Suprapubic skin (tissue), 4 donors: ENCODE measurements around the gene ZNF541. TPM values are rescaled to one million over a fixed set of nuclear protein-coding genes. Genes with fewer than 3 reads are reported as not detected.

Experiments
- DNase-seq, 2 donors: peaks; one replicate each; pipeline ENCODE4 v3.0.0-alpha.2; 2019; ENCODE audit warnings: low spot score in 2 of 2
- H3K27ac ChIP-seq: fragments of 200-600 bp; sonication (generic); one replicate; pipeline ENCODE4 v1.5.1; 2019
- H3K27me3 ChIP-seq: fragments of 200-600 bp; sonication (generic); one replicate; pipeline ENCODE4 v1.5.1; 2019
- H3K36me3 ChIP-seq: fragments of 200-600 bp; sonication (generic); one replicate; pipeline ENCODE4 v1.5.1; 2019
- H3K4me1 ChIP-seq: fragments of 200-600 bp; sonication (generic); one replicate; pipeline ENCODE4 v1.5.1; 2019
- H3K4me3 ChIP-seq: fragments of 200-600 bp; sonication (generic); one replicate; pipeline ENCODE4 v1.5.1; 2019; ENCODE audit warnings: mild to moderate bottlenecking
- H3K9me3 ChIP-seq: fragments of 200-600 bp; sonication (generic); one replicate; pipeline ENCODE4 v1.5.1; 2019
- EP300 ChIP-seq: sonication (generic); formaldehyde crosslinking; IDR thresholded peaks from one replicate; pipeline ENCODE4 v1.6.1; 2017; ENCODE audit warnings: antibody characterized with exemption
- POLR2A ChIP-seq, 2 donors: fragments of 450-650 bp; IDR thresholded peaks; one replicate each; pipeline ENCODE4 v1.6.1; 2017; ENCODE audit warnings: antibody characterized with exemption in 2 of 2, mild to moderate bottlenecking in 2 of 2, moderate library complexity in 2 of 2
- POLR2AphosphoS5 ChIP-seq, 3 donors: sonication (generic); formaldehyde crosslinking; IDR thresholded peaks; one replicate each; pipeline ENCODE4 v1.6.1; 2017; ENCODE audit warnings: antibody characterized with exemption in 3 of 3
- WGBS: methylation state at CpG from one replicate; pipeline ENCODE4 v1.1.5; 2018; 5-methylcytosine and 5-hydroxymethylcytosine counted together
- total RNA-seq, 4 donors: library from RNA; depleted of rRNA; stranded (reverse); fragments of >200 nt; gene quantifications; one replicate each; pipeline ENCODE4 v1.1.0, GENCODE V29; 2016
- TF ChIP-seq, protein P1 (sequence below), 2 donors: fragments of 200-600 bp in 1 of 2; fragments of 450-650 bp in 1 of 2; sonication (generic) in 1 of 2; IDR thresholded peaks; one replicate each; pipeline ENCODE4 v1.5.1; 2016 to 2019; ENCODE audit warnings: antibody characterized with exemption in 2 of 2, mild to moderate bottlenecking in 1 of 2, moderate library complexity in 1 of 2

The ZNF541 gene
- total RNA-seq, 4 donors from 2014 or later, result 0.49 to 0.80 (median 0.51) TPM; not detected in 1

DNA sequence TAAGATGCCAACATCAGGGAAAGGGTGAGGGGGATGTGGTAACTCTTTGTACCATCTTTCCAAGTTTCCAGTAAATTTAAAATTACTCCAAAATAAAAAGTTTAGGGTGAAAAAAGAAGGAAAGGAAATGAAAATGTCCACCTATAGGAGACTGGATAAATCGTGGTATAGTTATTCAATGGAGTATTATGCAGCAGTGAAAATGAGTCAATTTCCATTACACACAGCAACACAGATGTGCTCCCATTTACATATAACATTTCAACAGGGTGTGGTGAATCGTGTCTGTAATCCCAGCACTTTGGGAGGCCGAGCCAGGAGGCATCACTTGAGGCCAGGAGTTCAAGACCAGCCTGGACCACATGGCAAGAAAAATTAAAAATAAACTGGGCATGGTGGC, 7.4 kb upstream of the ZNF541 start:
- no peaks in the 10 kb centered on the region for H3K9me3 ChIP-seq
- DNase-seq, result no peak
- H3K36me3 ChIP-seq, result no peaks in the 10 kb centered on the region
- no peak overlapping the region for H3K4me3 ChIP-seq
- peaks cover 26% of the 10 kb centered on the region for H3K4me1 ChIP-seq
- no peak overlapping the region for H3K27ac ChIP-seq
- no peaks in the 10 kb centered on the region for H3K27me3 ChIP-seq
- TF ChIP-seq POLR2A (IDR thresholded peaks at IDR 0.05), result no peak
- 84% methylated on average over 3 of the region's 3 CpGs for WGBS

DNA sequence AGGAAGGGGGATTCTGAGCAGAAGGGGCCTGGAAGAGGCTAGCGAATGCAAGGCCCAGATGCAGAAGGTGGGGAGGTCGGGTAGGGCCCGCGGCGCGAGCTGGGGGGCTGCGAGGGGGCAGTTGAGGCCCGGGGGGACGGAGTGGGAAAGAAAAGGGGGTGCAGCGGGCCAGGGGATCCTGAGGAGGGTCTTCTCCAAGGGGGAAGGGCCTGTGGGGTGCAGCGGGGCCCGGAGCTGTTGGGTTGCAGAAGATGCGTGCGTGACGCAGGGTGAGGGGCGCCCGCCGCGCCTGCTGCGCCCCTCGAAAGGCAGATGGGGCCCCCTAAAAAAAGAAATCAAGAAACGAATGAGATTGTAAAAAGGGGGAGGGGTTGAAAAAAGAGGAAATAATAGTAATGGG, 313 bp downstream of the ZNF541 start:
- peak overlapping the region; percentile 44 for H3K4me3 ChIP-seq
- WGBS, result 78% methylated on average over 22 of the region's 22 CpGs

DNA sequence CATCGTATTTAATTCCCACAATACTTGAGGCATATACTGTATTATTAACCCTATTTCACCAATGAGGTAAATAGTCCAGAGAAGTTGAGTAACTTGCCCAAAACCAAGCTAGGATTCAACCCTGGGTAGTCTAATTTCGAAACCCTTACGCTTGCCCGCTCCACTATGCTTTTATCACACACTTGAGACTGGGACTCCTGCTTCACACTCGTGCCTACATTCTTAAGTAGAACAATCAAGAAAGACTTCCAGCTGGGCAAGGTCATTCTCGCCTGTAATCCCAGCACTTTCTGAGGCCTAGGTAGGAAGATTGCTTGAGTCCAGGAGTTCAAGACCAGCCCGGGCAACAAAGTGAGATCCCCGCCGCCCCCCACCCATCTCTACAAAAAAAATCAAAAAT, 3.6 kb downstream of the ZNF541 start:
- TF ChIP-seq, protein P1, sequence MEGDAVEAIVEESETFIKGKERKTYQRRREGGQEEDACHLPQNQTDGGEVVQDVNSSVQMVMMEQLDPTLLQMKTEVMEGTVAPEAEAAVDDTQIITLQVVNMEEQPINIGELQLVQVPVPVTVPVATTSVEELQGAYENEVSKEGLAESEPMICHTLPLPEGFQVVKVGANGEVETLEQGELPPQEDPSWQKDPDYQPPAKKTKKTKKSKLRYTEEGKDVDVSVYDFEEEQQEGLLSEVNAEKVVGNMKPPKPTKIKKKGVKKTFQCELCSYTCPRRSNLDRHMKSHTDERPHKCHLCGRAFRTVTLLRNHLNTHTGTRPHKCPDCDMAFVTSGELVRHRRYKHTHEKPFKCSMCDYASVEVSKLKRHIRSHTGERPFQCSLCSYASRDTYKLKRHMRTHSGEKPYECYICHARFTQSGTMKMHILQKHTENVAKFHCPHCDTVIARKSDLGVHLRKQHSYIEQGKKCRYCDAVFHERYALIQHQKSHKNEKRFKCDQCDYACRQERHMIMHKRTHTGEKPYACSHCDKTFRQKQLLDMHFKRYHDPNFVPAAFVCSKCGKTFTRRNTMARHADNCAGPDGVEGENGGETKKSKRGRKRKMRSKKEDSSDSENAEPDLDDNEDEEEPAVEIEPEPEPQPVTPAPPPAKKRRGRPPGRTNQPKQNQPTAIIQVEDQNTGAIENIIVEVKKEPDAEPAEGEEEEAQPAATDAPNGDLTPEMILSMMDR (IDR thresholded peaks at IDR 0.05), result no peak
- TF ChIP-seq POLR2AphosphoS5 (IDR thresholded peaks at IDR 0.05), result no peak
- no peak for TF ChIP-seq EP300
- no peak for TF ChIP-seq POLR2A (IDR thresholded peaks at IDR 0.05)
- 85% methylated on average over 9 of the region's 9 CpGs for WGBS
- H3K9me3 ChIP-seq, result no peaks in the 10 kb centered on the region

More for the DNA sequence above, 313 bp downstream of the ZNF541 start:
- Histone ChIP-seq H3K27ac (no peak overlapping the region), H3K36me3 (no peaks in the 10 kb centered on the region), H3K9me3 (no peaks in the 10 kb centered on the region), H3K4me1 (peaks cover 7% of the 10 kb centered on the region), H3K27me3 (no peaks in the 10 kb centered on the region)
- TF ChIP-seq POLR2A (IDR thresholded peaks at IDR 0.05), result no peak
- TF ChIP-seq EP300, result no peak
- no peak for TF ChIP-seq POLR2AphosphoS5 (IDR thresholded peaks at IDR 0.05)
- TF ChIP-seq, protein P1 (IDR thresholded peaks at IDR 0.05), result no peak
- DNase-seq, result peak in 1 of 2 donors; percentile 63

DNA sequence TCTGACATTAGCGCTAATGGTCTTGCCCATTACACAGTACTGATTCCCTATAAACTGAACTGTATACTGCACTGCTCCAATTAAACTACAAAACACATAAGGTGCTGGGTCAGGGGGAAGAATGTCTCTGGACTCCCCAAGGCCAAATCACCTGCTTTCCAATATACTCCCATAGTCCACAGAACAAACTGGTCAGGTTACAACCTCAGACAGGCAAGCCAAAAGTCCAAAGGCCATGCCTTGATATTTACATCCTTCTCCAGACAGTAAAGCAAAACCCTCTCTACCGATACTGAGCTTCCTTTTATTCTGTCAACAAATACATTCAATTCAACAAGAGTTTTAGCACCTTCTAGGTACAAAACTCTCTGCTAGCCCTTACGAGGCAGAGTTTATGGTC, 8.9 kb downstream of the ZNF541 start:
- TF ChIP-seq POLR2A (IDR thresholded peaks at IDR 0.05) (no peak), EP300 (no peak), POLR2AphosphoS5 (IDR thresholded peaks at IDR 0.05) (no peak)
- TF ChIP-seq, protein P1 (IDR thresholded peaks at IDR 0.05), result no peak

More for the DNA sequence above, 3.6 kb downstream of the ZNF541 start:
- no peak for DNase-seq
- no peaks in the 10 kb centered on the region for H3K36me3 ChIP-seq
- H3K4me3 ChIP-seq, result no peak overlapping the region
- no peaks in the 10 kb centered on the region for H3K27me3 ChIP-seq
- peaks cover 7% of the 10 kb centered on the region for H3K4me1 ChIP-seq
- H3K27ac ChIP-seq, result no peak overlapping the region

DNA sequence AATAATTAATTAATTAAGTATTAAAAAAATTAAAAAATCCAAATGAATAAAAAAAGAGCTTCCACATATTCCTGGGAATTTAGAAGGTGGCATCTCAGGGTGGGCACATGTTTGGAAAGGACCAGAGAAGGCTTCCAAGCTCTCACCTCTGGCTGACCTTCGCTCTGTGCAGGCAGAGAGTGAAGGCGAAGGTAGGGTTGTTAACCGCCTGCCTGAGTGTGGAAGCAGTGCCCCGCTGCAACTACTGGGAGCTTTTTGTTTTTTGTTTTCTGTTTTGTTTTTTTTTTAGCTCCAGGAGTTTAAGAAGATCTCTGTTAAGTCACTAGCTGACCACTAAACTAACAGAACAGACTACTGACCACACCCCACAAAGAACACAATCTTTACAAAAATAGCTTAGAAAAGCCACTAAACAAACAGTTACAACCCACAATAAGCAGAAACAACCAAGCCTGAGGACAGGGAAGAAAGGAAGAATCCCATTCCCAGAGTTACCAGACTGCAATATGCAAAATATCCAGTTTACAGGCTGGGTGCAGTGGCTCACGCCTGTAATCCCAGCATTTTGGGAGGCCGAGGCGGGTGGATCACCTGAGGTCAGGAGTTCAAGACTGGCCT, 11.4 kb downstream of the ZNF541 start:
- H3K27ac ChIP-seq, result peak overlapping the region; percentile 25
- no peaks in the 10 kb centered on the region for H3K4me1 ChIP-seq
- H3K27me3 ChIP-seq, result no peaks in the 10 kb centered on the region
- no peaks in the 10 kb centered on the region for H3K9me3 ChIP-seq
- WGBS, result 86% methylated on average over 7 of the region's 7 CpGs
- no peak for DNase-seq
- H3K36me3 ChIP-seq, result no peaks in the 10 kb centered on the region
- TF ChIP-seq, protein P1 (IDR thresholded peaks at IDR 0.05), result no peak
- TF ChIP-seq POLR2AphosphoS5 (IDR thresholded peaks at IDR 0.05), result no peak
- TF ChIP-seq EP300, result no peak
- TF ChIP-seq POLR2A (IDR thresholded peaks at IDR 0.05), result no peak
- H3K4me3 ChIP-seq, result no peak overlapping the region

More for the DNA sequence above, 8.9 kb downstream of the ZNF541 start:
- no peak for DNase-seq
- H3K4me3 ChIP-seq, result no peak overlapping the region
- H3K9me3 ChIP-seq, result no peaks in the 10 kb centered on the region
- no peaks in the 10 kb centered on the region for H3K27me3 ChIP-seq
- WGBS, result 91% methylated on average over 3 of the region's 3 CpGs
- H3K36me3 ChIP-seq, result no peaks in the 10 kb centered on the region
- no peaks in the 10 kb centered on the region for H3K4me1 ChIP-seq
- no peak overlapping the region for H3K27ac ChIP-seq

DNA sequence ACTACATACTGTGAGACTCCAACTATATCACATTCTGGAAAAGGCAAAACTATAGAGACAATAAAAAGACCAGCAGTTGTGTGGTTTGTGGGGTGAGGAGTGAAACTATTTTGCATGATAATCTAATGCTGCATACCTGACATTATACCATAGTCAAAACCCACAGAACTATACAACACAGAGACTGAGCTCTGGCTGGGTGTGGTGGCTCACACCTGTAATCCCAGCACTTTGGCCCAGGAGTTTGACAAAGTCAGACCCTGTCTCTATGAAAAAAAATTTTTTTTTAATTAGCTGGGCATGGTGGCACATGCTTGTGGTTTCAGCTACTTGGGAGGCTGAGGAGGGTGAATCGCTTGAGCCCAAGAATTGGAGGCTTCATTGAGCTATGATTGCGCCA, 11.9 kb downstream of the ZNF541 start:
- Histone ChIP-seq H3K9me3 (no peaks in the 10 kb centered on the region), H3K27me3 (no peaks in the 10 kb centered on the region), H3K27ac (peak overlapping the region; percentile 25), H3K36me3 (no peaks in the 10 kb centered on the region), H3K4me3 (no peak overlapping the region), H3K4me1 (no peaks in the 10 kb centered on the region)
- TF ChIP-seq, protein P1 (IDR thresholded peaks at IDR 0.05), result no peak
- TF ChIP-seq EP300, result no peak
- DNase-seq, result no peak
- WGBS, result 72% methylated on average over 2 of the region's 2 CpGs
